22Rv1 (cell line): ENCODE measurements around the gene FAM13C.

Experiments used
- H3K27ac ChIP-seq: fragments of 450-650 bp; 2 replicates; pipeline ENCODE4 v1.5.1; 2017
- CTCF ChIP-seq: fragments of 450-650 bp; IDR thresholded peaks from 2 replicates; pipeline ENCODE4 v1.5.1; 2017; ENCODE audit warnings: mild to moderate bottlenecking
- ZFX ChIP-seq: fragments of 450-650 bp; IDR thresholded peaks from 2 replicates; pipeline ENCODE4 v1.6.1; 2017; ENCODE audit warnings: antibody characterized with exemption, borderline replicate concordance

FAM13C gene

GRCh38 chr10:59335497-59335896 is 26.9 kb downstream of the FAM13C start:
- H3K27ac ChIP-seq: no peak overlapping the region
- TF ChIP-seq ZFX (no peak), CTCF (no peak)

- no peak for TF ChIP-seq CTCF
- no peak for TF ChIP-seq ZFX
Observed at GRCh38 chr10:59333701-59334100, 28.6 kb downstream of the FAM13C start.

GRCh38 chr10:59332581-59332980 is 29.8 kb downstream of the FAM13C start:
- H3K27ac ChIP-seq: no peak overlapping the region
- TF ChIP-seq CTCF (no peak), ZFX (no peak)

More at GRCh38 chr10:59333701-59334100, 28.6 kb downstream of the FAM13C start:
- no peak overlapping the region for H3K27ac ChIP-seq

- no peak for TF ChIP-seq CTCF
- TF ChIP-seq ZFX: no peak
- H3K27ac ChIP-seq: no peak overlapping the region
Observed at GRCh38 chr10:59331661-59332060, 30.7 kb downstream of the FAM13C start.

- H3K27ac ChIP-seq: no peak overlapping the region
- TF ChIP-seq ZFX (no peak), CTCF (no peak)
Observed at GRCh38 chr10:59325116-59325515, 37.2 kb downstream of the FAM13C start.

- no peak overlapping the region for H3K27ac ChIP-seq
- TF ChIP-seq CTCF: no peak
- no peak for TF ChIP-seq ZFX
Observed at GRCh38 chr10:59324597-59324996, 37.8 kb downstream of the FAM13C start.

GRCh38 chr10:59323831-59324401 is 38.4 kb downstream of the FAM13C start:
- H3K27ac ChIP-seq: peak overlapping the region; percentile 52; the same call in 1 of the 2 replicates
- TF ChIP-seq CTCF (no peak), ZFX (no peak)
